Measurements from ENCODE around the gene TRPM3. TPM values are rescaled to one million over a fixed set of nuclear protein-coding genes. Genes with fewer than 3 reads are reported as not detected.

Gene TRPM3
- total RNA-seq, 1 donor from 2014 or later, result not detected

DNA sequence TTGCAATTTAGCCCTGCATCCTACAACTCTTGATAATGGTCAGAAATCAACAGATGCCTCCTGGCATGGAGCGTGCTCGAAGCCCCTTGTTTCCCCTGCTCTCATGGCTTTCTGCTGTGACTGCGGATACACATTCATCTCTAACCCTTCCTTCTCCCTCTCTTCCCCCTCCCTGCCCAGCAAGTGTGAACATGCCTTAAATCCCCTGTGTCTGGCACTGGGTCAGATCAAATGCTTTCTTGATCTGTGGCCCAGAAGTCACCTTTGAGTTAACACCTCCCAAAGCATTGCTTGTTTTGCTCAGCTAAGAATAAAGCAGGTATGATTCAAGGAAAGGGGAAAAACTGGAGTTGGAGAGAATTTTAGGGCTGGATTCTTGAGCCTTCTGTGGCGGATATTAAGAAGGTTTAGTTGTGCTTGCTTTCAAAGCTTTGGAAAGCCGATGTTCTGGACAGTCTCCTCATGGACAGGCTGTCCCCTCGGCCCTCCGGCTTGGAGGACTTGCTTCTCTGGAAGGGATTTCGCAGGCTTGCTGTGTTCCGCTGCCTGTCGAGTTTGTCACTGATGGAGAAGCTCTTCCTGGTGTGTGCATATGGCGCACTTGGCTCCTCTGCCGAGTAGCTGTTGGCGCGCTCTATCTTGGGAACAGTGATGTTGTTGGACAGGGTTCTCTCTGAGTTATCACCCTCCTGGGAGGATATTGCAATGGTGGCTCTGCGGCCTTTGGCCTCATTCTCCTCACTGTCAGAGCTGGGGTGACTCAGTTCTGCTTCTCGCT, 585.7 kb downstream of the TRPM3 start:
- ChIA-PET POLR2A (no interaction called here), CTCF (interaction anchor here (1.5 kb wide), 1 partner anchor 67 kb away, joined by 6 read pairs; no protein-coding TSS in a partner anchor)
- ATAC-seq (ENCODE audit: low read depth), result no peak
- no peak for DNase-seq
- H3K9me3 Mint-ChIP-seq, result no peaks in the 10 kb centered on the region
- no peaks in the 10 kb centered on the region for H3K36me3 Mint-ChIP-seq (ENCODE audit: low read depth)
- TF ChIP-seq, protein P1, sequence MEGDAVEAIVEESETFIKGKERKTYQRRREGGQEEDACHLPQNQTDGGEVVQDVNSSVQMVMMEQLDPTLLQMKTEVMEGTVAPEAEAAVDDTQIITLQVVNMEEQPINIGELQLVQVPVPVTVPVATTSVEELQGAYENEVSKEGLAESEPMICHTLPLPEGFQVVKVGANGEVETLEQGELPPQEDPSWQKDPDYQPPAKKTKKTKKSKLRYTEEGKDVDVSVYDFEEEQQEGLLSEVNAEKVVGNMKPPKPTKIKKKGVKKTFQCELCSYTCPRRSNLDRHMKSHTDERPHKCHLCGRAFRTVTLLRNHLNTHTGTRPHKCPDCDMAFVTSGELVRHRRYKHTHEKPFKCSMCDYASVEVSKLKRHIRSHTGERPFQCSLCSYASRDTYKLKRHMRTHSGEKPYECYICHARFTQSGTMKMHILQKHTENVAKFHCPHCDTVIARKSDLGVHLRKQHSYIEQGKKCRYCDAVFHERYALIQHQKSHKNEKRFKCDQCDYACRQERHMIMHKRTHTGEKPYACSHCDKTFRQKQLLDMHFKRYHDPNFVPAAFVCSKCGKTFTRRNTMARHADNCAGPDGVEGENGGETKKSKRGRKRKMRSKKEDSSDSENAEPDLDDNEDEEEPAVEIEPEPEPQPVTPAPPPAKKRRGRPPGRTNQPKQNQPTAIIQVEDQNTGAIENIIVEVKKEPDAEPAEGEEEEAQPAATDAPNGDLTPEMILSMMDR (IDR thresholded peaks at IDR 0.05), result no peak
- no peaks in the 10 kb centered on the region for H3K4me1 Mint-ChIP-seq
- intact Hi-C loops (cut with micrococcal nuclease), result no loop called here
- H3K27ac Mint-ChIP-seq, result no peak overlapping the region
- peaks cover 7% of the 10 kb centered on the region for H3K27me3 Mint-ChIP-seq
- no peak overlapping the region for H3K4me3 Mint-ChIP-seq

DNA sequence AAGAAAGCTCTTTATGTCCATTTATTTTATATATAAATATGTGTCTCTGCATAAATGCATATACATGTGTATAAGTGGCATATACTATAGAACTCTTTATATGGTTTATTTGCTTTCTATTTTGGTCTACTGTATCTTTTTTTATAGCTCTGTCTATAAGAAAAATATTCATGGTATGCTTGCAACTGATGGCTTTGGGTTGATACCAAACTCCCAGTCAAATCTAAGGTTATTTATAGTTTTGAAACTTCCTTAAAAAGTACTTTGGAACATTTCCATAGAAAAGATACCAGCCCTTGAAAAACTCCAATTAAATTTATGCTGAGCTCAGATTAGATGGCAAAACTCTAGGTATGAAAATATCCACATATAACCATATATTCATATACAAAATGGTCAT, 587.0 kb downstream of the TRPM3 start:
- Mint-ChIP-seq H3K27ac (no peak overlapping the region), H3K27me3 (peaks cover 10% of the 10 kb centered on the region), H3K36me3 (ENCODE audit: low read depth) (no peaks in the 10 kb centered on the region), H3K4me1 (no peaks in the 10 kb centered on the region), H3K9me3 (no peaks in the 10 kb centered on the region), H3K4me3 (no peak overlapping the region)
- ChIA-PET POLR2A (no interaction called here), CTCF (no interaction called here)
- DNase-seq (no peak), ATAC-seq (ENCODE audit: low read depth) (no peak)
- TF ChIP-seq, protein P1 (IDR thresholded peaks at IDR 0.05), result no peak
- intact Hi-C loops (cut with micrococcal nuclease), result no loop called here

DNA sequence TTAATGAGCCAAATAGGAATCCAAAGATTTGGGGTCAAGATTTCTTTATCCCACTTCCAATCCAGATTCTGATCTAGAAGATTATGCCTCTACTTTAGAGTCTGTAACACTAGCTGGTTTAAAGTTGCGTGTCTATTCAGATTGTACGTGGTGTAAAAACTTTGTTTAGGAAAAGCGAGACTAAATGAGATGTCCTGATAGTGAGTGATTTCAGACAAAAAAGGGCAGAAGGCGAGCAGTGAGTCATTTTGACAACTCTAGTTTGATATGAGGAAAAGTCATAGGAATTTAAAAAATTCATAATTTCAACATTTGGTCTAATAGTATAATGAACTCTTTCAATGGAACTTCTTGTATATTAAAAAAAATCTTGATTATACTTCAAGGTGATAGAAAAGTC, 587.4 kb downstream of the TRPM3 start:
- ATAC-seq (ENCODE audit: low read depth) (no peak), DNase-seq (no peak)
- CTCF ChIA-PET, result no interaction called here
- TF ChIP-seq, protein P1 (IDR thresholded peaks at IDR 0.05), result no peak
- intact Hi-C loops (cut with micrococcal nuclease), result no loop called here
- Mint-ChIP-seq H3K4me1 (no peaks in the 10 kb centered on the region), H3K4me3 (no peak overlapping the region), H3K27ac (no peak overlapping the region), H3K36me3 (ENCODE audit: low read depth) (no peaks in the 10 kb centered on the region), H3K27me3 (peaks cover 10% of the 10 kb centered on the region), H3K9me3 (no peaks in the 10 kb centered on the region)
- POLR2A ChIA-PET, result no interaction called here

DNA sequence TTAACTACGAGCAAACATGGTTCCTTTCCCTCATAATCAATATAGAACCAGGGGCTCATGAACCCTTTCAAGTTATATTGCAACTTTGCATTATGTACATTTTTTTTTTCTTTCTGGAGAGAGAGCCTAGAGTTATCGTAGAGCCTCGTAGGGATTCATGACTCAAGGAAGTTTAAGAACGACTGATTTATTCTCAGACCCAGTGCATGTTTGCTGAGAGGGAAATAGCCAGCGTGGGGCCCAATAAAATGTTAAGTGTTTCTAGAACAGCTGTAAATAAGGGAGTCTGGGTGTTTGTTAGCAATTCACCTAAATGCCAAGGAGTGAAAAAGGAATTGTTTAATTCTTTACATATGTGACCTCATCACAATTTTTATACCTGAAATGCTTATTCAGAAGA, 587.9 kb downstream of the TRPM3 start:
- peaks cover 10% of the 10 kb centered on the region for H3K27me3 Mint-ChIP-seq
- ChIA-PET CTCF (no interaction called here), POLR2A (no interaction called here)
- H3K4me1 Mint-ChIP-seq, result no peaks in the 10 kb centered on the region
- no peak for DNase-seq
- H3K9me3 Mint-ChIP-seq, result no peaks in the 10 kb centered on the region
- intact Hi-C loops (cut with micrococcal nuclease), result no loop called here
- no peak overlapping the region for H3K27ac Mint-ChIP-seq
- no peaks in the 10 kb centered on the region for H3K36me3 Mint-ChIP-seq (ENCODE audit: low read depth)
- no peak overlapping the region for H3K4me3 Mint-ChIP-seq
- TF ChIP-seq, protein P1 (IDR thresholded peaks at IDR 0.05), result no peak
- ATAC-seq (ENCODE audit: low read depth), result no peak

DNA sequence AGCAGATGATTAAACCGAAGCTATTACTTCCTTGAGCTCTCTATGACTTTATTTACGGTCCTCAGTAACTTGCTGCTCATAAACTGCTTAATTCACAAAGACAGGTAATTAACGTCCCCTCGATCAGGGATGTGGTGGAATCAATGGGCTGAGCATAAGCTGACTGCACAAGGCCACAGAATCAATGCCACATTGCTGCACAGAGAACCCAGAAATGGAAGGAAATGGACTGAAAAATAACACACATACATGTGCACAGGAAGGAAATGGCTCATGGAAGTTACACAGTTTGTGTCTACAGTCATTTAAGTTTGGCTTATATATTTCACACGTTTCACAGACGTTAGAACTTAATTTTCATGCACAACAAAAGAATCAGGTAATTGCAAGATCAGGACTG, 588.7 kb downstream of the TRPM3 start:
- no peaks in the 10 kb centered on the region for H3K9me3 Mint-ChIP-seq
- no peaks in the 10 kb centered on the region for H3K4me1 Mint-ChIP-seq
- ATAC-seq (ENCODE audit: low read depth) (no peak), DNase-seq (no peak)
- TF ChIP-seq, protein P1 (IDR thresholded peaks at IDR 0.05), result no peak
- intact Hi-C loops (cut with micrococcal nuclease), result no loop called here
- H3K4me3 Mint-ChIP-seq, result no peak overlapping the region
- H3K27ac Mint-ChIP-seq, result no peak overlapping the region
- peaks cover 10% of the 10 kb centered on the region for H3K27me3 Mint-ChIP-seq
- no peaks in the 10 kb centered on the region for H3K36me3 Mint-ChIP-seq (ENCODE audit: low read depth)
- POLR2A ChIA-PET, result no interaction called here
- CTCF ChIA-PET, result no interaction called here

Measured in activated B cell treated with CpG ODN at 0.5 μM for 24 hours (primary cell).